ENCODE data around the gene INMT.

DNA sequence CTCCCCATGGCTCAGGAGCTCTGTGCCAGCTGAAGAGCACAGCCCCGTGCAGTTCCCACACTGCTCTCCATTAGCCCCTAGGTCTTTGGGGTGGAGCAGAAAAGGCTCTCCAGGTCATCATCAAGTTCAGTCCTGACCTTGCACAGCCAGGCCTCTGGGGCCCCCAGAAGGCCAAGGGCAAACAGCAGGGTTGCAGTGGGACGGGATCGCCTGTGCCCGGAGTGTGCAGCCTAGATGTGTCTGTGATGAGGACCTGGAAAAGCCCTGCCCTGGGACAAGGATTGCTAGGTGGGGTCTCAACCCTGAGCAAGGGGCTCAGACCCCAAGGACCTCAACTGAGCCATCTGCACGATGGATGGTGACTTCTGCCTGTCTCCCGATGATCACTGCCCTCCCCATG lies 549 bp downstream of the INMT start:
- TF ChIP-seq TRIM28 (IDR thresholded peaks at IDR 0.05; ENCODE audit: borderline replicate concordance, low read length) (no peak), GLIS1 (tag by site-specific recombination; IDR thresholded peaks at IDR 0.05) (no peak), ZNF274 (IDR thresholded peaks at IDR 0.05; ENCODE audit: low read length) (no peak), ZNF274 (tag by site-specific recombination; IDR thresholded peaks at IDR 0.05; ENCODE audit: borderline replicate concordance) (no peak), ZNF423 (tag by site-specific recombination; IDR thresholded peaks at IDR 0.05) (no peak), ZNF324 (tag by site-specific recombination; IDR thresholded peaks at IDR 0.05) (no peak), ZNF394 (tag by site-specific recombination; IDR thresholded peaks at IDR 0.05; ENCODE audit: borderline replicate concordance) (no peak), ZNF121 (tag by site-specific recombination; IDR thresholded peaks at IDR 0.05) (no peak), ZNF311 (tag by site-specific recombination; IDR thresholded peaks at IDR 0.05; ENCODE audit: borderline replicate concordance) (no peak)
- TF ChIP-seq, protein P1, sequence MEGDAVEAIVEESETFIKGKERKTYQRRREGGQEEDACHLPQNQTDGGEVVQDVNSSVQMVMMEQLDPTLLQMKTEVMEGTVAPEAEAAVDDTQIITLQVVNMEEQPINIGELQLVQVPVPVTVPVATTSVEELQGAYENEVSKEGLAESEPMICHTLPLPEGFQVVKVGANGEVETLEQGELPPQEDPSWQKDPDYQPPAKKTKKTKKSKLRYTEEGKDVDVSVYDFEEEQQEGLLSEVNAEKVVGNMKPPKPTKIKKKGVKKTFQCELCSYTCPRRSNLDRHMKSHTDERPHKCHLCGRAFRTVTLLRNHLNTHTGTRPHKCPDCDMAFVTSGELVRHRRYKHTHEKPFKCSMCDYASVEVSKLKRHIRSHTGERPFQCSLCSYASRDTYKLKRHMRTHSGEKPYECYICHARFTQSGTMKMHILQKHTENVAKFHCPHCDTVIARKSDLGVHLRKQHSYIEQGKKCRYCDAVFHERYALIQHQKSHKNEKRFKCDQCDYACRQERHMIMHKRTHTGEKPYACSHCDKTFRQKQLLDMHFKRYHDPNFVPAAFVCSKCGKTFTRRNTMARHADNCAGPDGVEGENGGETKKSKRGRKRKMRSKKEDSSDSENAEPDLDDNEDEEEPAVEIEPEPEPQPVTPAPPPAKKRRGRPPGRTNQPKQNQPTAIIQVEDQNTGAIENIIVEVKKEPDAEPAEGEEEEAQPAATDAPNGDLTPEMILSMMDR (tag by site-specific recombination; IDR thresholded peaks at IDR 0.05) = no peak
- TF ChIP-seq, protein P2, sequence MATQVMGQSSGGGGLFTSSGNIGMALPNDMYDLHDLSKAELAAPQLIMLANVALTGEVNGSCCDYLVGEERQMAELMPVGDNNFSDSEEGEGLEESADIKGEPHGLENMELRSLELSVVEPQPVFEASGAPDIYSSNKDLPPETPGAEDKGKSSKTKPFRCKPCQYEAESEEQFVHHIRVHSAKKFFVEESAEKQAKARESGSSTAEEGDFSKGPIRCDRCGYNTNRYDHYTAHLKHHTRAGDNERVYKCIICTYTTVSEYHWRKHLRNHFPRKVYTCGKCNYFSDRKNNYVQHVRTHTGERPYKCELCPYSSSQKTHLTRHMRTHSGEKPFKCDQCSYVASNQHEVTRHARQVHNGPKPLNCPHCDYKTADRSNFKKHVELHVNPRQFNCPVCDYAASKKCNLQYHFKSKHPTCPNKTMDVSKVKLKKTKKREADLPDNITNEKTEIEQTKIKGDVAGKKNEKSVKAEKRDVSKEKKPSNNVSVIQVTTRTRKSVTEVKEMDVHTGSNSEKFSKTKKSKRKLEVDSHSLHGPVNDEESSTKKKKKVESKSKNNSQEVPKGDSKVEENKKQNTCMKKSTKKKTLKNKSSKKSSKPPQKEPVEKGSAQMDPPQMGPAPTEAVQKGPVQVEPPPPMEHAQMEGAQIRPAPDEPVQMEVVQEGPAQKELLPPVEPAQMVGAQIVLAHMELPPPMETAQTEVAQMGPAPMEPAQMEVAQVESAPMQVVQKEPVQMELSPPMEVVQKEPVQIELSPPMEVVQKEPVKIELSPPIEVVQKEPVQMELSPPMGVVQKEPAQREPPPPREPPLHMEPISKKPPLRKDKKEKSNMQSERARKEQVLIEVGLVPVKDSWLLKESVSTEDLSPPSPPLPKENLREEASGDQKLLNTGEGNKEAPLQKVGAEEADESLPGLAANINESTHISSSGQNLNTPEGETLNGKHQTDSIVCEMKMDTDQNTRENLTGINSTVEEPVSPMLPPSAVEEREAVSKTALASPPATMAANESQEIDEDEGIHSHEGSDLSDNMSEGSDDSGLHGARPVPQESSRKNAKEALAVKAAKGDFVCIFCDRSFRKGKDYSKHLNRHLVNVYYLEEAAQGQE (tag by site-specific recombination; IDR thresholded peaks at IDR 0.05) = no peak
- TF ChIP-seq, protein P3, sequence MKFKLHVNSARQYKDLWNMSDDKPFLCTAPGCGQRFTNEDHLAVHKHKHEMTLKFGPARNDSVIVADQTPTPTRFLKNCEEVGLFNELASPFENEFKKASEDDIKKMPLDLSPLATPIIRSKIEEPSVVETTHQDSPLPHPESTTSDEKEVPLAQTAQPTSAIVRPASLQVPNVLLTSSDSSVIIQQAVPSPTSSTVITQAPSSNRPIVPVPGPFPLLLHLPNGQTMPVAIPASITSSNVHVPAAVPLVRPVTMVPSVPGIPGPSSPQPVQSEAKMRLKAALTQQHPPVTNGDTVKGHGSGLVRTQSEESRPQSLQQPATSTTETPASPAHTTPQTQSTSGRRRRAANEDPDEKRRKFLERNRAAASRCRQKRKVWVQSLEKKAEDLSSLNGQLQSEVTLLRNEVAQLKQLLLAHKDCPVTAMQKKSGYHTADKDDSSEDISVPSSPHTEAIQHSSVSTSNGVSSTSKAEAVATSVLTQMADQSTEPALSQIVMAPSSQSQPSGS (tag by site-specific recombination; IDR thresholded peaks at IDR 0.05; ENCODE audit: low read depth) = no peak

Measured in HEK293 (cell line).